HuH-7.5 (cell line): ENCODE results near the gene GJB6.
A peak's percentile ranks its signal among the peaks of the same experiment; 100 is the strongest.

ENCODE experiments used
- DNase-seq: peaks from one replicate; pipeline ENCODE4 v3.0.0; 2011; ENCODE audit warnings: low spot score

GJB6 gene

GRCh38 chr13:20186771-20187170, 45.3 kb downstream of the GJB6 start:
- DNase-seq: no peak

- DNase-seq: no peak
These were observed 46.6 kb downstream of the GJB6 start for GRCh38 chr13:20185366-20186056.

- DNase-seq: peak; percentile 86
These were observed 49.8 kb downstream of the GJB6 start for GRCh38 chr13:20182231-20182846.

GRCh38 chr13:20181188-20181587, 50.9 kb downstream of the GJB6 start:
- DNase-seq: no peak

GRCh38 chr13:20178156-20178555, 54.0 kb downstream of the GJB6 start:
- DNase-seq: no peak

- no peak for DNase-seq
These were observed 54.9 kb downstream of the GJB6 start for GRCh38 chr13:20177049-20177831.

- no peak for DNase-seq
These were observed 56.0 kb downstream of the GJB6 start for GRCh38 chr13:20175907-20176652.

- no peak for DNase-seq
These were observed 56.7 kb downstream of the GJB6 start for GRCh38 chr13:20175406-20175794.

GRCh38 chr13:20174656-20175405, 57.3 kb downstream of the GJB6 start:
- peak; percentile 24 for DNase-seq

- no peak for DNase-seq
These were observed 58.9 kb downstream of the GJB6 start for GRCh38 chr13:20173116-20173746.
